ENCODE results near the gene MKRN2.

MKRN2 gene

DNA sequence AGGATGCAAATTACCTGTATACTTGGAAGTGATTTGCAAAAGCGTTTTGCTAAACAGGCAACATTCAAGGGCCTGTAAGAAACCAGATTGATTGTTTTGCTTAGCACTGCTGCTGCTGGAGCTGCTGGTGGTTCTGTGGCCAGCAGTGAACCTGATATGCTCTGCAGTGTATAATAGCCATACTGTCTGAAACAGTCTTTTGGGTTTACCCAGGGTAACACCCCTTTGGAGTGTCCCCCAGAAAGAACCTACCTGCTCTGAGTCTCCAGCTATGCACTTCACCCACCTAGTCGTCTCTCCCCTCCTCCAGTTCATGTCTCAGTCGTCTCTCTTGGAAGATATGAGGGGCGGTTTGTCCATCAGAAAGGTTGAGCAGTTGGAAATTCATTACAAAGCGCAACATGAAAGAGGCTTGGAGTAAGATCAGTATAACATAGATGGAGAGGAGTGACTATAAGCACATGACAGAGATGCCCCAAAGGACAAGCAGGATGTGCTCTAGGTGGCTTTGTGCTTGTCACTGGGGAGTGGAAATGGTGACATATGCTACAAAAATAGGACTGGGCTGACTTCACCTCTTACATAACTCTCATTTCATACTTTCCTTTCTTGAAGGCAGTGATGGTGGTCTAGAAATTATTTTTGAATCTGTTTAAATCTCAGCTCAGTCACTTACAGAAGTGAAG is 3.8 kb downstream of the MKRN2 start:
- Histone ChIP-seq H4K20me1 (ENCODE audit: insufficient read depth, low read length) (peaks cover 60% of the 10 kb centered on the region), H3K9me3 (ENCODE audit: insufficient read depth, low read length) (no peaks in the 10 kb centered on the region), H3K4me3 (ENCODE audit: low read length) (no peak overlapping the region), H3K4me2 (ENCODE audit: low read length) (no peak overlapping the region), H3K27me3 (ENCODE audit: low read depth, low read length) (no peaks in the 10 kb centered on the region), H3K79me2 (ENCODE audit: low read length) (peaks cover 86% of the 10 kb centered on the region), H3K4me1 (ENCODE audit: low read length) (peaks cover 16% of the 10 kb centered on the region), H3K36me3 (replicated peaks; ENCODE audit: low read depth, low read length) (peaks cover 11% of the 10 kb centered on the region), H3K9ac (ENCODE audit: low read length) (no peak overlapping the region), H2AFZ (ENCODE audit: low read depth, low read length) (no peak overlapping the region), H3K27ac (ENCODE audit: low read length) (no peak overlapping the region)
- TF ChIP-seq EZH2phosphoT487 (IDR thresholded peaks at IDR 0.05; ENCODE audit: low read depth): no peak
- TF ChIP-seq, protein P1, sequence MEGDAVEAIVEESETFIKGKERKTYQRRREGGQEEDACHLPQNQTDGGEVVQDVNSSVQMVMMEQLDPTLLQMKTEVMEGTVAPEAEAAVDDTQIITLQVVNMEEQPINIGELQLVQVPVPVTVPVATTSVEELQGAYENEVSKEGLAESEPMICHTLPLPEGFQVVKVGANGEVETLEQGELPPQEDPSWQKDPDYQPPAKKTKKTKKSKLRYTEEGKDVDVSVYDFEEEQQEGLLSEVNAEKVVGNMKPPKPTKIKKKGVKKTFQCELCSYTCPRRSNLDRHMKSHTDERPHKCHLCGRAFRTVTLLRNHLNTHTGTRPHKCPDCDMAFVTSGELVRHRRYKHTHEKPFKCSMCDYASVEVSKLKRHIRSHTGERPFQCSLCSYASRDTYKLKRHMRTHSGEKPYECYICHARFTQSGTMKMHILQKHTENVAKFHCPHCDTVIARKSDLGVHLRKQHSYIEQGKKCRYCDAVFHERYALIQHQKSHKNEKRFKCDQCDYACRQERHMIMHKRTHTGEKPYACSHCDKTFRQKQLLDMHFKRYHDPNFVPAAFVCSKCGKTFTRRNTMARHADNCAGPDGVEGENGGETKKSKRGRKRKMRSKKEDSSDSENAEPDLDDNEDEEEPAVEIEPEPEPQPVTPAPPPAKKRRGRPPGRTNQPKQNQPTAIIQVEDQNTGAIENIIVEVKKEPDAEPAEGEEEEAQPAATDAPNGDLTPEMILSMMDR (IDR thresholded peaks at IDR 0.05; ENCODE audit: low read depth, low read length): no peak

DNA sequence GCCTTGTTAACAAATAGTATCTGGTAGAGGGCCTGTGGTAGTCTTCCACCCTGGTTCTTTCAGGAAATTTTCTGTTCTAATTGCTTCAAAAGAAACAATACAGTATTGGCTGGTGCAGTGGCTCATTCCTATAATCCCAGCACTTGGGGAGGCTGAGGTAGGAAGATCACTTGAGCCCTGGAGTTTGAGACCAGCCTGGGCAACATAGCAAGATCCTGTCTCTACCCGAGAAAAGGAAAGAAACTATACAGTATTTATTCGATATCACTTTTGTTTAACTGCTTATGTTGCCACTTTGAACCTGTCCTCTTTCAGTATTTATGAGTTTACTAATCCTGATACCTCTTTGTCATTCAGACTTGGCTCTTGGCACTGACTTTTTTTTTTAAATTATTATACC is 4.5 kb downstream of the MKRN2 start:
- peaks cover 19% of the 10 kb centered on the region for H3K36me3 ChIP-seq (replicated peaks; ENCODE audit: low read depth, low read length)
- H3K9ac ChIP-seq (ENCODE audit: low read length): no peak overlapping the region
- H3K4me3 ChIP-seq (ENCODE audit: low read length): no peak overlapping the region
- no peak overlapping the region for H3K4me2 ChIP-seq (ENCODE audit: low read length)
- TF ChIP-seq, protein P1 (IDR thresholded peaks at IDR 0.05; ENCODE audit: low read depth, low read length): no peak
- TF ChIP-seq EZH2phosphoT487 (IDR thresholded peaks at IDR 0.05; ENCODE audit: low read depth): no peak
- H3K4me1 ChIP-seq (ENCODE audit: low read length): peaks cover 12% of the 10 kb centered on the region
- H4K20me1 ChIP-seq (ENCODE audit: insufficient read depth, low read length): peaks cover 63% of the 10 kb centered on the region
- H3K9me3 ChIP-seq (ENCODE audit: insufficient read depth, low read length): 0 out of 2 replicates have a peak, but pooled peaks cover 7% of the 10 kb centered on the region
- H2AFZ ChIP-seq (ENCODE audit: low read depth, low read length): no peak overlapping the region
- no peaks in the 10 kb centered on the region for H3K27me3 ChIP-seq (ENCODE audit: low read depth, low read length)
- peaks cover 93% of the 10 kb centered on the region for H3K79me2 ChIP-seq (ENCODE audit: low read length)
- no peak overlapping the region for H3K27ac ChIP-seq (ENCODE audit: low read length)

DNA sequence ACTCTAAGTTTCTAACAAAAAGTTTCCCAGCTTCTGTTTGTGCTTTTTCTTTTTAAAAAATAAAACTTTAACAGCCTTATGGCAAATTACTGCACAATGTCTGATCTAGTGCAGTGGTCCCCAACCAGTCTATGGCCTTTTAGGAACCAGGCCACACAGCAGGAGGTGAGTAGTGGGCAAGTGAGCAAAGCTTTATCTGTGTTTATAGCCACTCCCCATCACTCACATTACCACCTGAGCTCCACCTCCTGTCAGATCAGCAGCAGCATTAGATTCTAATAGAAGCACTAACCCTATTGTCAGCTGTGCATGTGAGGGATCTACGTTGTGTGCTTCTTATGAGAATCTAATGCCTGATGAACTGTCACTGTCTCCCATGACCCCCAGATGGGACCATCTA is 5.6 kb downstream of the MKRN2 start:
- H3K27ac ChIP-seq (ENCODE audit: low read length): no peak overlapping the region
- no peaks in the 10 kb centered on the region for H3K27me3 ChIP-seq (ENCODE audit: low read depth, low read length)
- peaks cover 66% of the 10 kb centered on the region for H4K20me1 ChIP-seq (ENCODE audit: insufficient read depth, low read length)
- TF ChIP-seq EZH2phosphoT487 (IDR thresholded peaks at IDR 0.05; ENCODE audit: low read depth): no peak
- H3K4me1 ChIP-seq (ENCODE audit: low read length): peaks cover 12% of the 10 kb centered on the region
- H3K36me3 ChIP-seq (replicated peaks; ENCODE audit: low read depth, low read length): peaks cover 25% of the 10 kb centered on the region
- H3K9ac ChIP-seq (ENCODE audit: low read length): no peak overlapping the region
- H3K4me3 ChIP-seq (ENCODE audit: low read length): no peak overlapping the region
- H2AFZ ChIP-seq (ENCODE audit: low read depth, low read length): no peak overlapping the region
- peaks cover 98% of the 10 kb centered on the region for H3K79me2 ChIP-seq (ENCODE audit: low read length)
- no peak overlapping the region for H3K4me2 ChIP-seq (ENCODE audit: low read length)
- peaks cover 12% of the 10 kb centered on the region; the same call in 1 of the 2 replicates for H3K9me3 ChIP-seq (ENCODE audit: insufficient read depth, low read length)

DNA sequence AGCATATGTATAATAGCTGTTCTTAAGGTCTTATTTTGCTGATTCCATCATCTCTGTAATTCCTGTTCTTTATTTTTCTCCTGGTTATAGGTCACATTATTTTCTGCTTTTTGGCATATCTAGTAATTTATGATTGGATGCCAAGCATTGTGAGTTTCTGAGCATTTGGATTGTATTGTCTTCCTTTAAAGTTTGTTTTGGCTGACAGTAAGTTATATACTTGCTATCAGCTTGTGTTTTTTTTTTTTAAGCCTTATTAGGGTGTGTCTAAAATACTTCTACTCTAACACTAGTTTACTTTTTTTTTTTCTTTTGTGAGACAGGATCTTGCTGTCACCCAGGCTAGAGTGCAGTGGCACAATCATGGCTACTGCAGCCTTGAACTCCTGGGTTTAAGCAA is 10.1 kb downstream of the MKRN2 start:
- TF ChIP-seq EZH2phosphoT487 (IDR thresholded peaks at IDR 0.05; ENCODE audit: low read depth): no peak
- TF ChIP-seq, protein P1 (IDR thresholded peaks at IDR 0.05; ENCODE audit: low read depth, low read length): no peak
- Histone ChIP-seq H3K27ac (ENCODE audit: low read length) (no peak overlapping the region), H4K20me1 (ENCODE audit: insufficient read depth, low read length) (peaks cover 38% of the 10 kb centered on the region), H3K4me2 (ENCODE audit: low read length) (no peak overlapping the region), H3K9me3 (ENCODE audit: insufficient read depth, low read length) (peaks cover 12% of the 10 kb centered on the region; the same call in 1 of the 2 replicates), H3K4me1 (ENCODE audit: low read length) (0 out of 2 replicates have a peak, but pooled peaks cover 6% of the 10 kb centered on the region), H3K36me3 (replicated peaks; ENCODE audit: low read depth, low read length) (peaks cover 44% of the 10 kb centered on the region), H3K4me3 (ENCODE audit: low read length) (no peak overlapping the region), H2AFZ (ENCODE audit: low read depth, low read length) (no peak overlapping the region), H3K79me2 (ENCODE audit: low read length) (peaks cover 66% of the 10 kb centered on the region), H3K27me3 (ENCODE audit: low read depth, low read length) (no peaks in the 10 kb centered on the region), H3K9ac (ENCODE audit: low read length) (no peak overlapping the region)

All from OCI-LY3 (cell line).